GM18526 (cell line): ENCODE measurements around the gene HBEGF.

Experiments used
- POLR2A ChIP-seq: IDR thresholded peaks from 3 replicates; pipeline ENCODE4 v1.6.1; 2011; ENCODE audit not compliant: insufficient read length; ENCODE audit errors: extremely low read depth

HBEGF gene

DNA sequence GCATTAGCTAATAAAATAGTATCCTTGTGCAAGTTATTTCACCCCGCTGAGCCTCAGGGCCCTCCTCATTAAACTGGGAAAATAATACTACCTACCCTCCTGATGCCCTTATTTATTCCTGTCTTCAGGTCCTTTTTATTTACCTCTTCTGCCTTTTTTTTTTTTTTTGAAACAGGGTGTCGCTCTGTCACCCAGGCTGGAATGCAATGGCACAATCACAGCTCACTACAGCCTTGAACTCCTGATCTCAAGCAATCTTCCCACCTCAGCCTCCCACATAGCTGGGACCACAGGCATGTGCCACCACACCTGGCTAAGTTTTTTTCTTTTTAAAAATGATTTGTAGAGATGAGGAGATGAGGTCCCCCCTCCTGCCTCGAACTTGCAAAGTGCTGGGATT is 20.9 kb downstream of the HBEGF start:
- no peak for TF ChIP-seq POLR2A

DNA sequence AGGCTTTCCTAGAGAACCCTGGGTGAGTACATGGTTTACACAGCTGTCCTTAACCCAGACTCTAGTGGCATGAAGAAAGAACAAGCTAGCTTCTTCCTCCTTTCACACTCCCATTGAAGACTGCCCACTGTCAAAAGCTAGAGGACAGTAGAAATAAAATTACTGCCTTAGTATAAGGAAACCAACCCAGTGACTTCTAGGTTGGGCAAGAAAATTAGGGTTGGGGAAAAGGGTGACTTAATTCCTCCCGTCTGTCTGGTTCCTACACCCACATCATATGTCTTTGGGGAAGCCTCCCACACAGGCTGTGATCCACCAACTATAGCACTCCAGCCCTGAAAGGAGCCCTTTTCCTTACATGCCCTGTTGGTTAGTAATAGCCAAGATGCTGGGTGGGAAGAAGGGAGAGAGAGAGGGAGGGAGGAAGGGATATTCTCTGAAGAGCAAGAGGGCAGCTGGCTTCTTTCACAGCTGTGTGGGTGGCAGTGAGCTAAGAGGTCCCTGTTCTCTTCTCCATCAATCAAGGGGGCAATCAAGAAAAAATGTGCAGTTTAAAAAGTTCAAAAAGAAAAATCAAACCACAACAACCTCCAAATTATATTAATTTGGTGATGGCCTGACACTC is 21.7 kb downstream of the HBEGF start:
- TF ChIP-seq POLR2A = no peak

- no peak for TF ChIP-seq POLR2A
Measured at GRCh38 chr5:140324041-140324600, 22.3 kb downstream of the HBEGF start.

- no peak for TF ChIP-seq POLR2A
Measured at GRCh38 chr5:140322751-140323731, 23.4 kb downstream of the HBEGF start.

DNA sequence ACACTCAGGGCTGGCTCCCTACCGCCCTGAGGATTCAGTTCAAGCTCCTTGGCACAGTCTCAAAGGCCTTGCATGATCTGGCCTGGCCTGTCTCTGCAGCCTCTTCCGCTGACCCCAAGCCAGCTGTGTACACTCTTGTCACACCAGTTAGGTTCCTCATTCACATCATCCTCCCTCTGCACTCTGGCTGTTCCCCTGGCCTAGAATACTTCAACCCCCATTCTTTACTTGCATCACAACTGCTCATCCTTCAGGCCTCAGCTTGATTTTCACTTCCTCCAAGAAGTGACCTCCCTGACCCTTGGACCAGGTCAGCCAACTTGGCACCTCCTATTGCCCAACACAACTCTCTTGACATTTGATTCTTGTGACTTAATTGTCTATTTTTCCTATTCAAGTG is 24.6 kb downstream of the HBEGF start:
- no peak for TF ChIP-seq POLR2A

GRCh38 chr5:140319833-140320232 is 26.6 kb downstream of the HBEGF start:
- TF ChIP-seq POLR2A = no peak

- no peak for TF ChIP-seq POLR2A
Measured at GRCh38 chr5:140318792-140319191, 27.6 kb downstream of the HBEGF start.

GRCh38 chr5:140317859-140318258 is 28.5 kb downstream of the HBEGF start:
- no peak for TF ChIP-seq POLR2A

DNA sequence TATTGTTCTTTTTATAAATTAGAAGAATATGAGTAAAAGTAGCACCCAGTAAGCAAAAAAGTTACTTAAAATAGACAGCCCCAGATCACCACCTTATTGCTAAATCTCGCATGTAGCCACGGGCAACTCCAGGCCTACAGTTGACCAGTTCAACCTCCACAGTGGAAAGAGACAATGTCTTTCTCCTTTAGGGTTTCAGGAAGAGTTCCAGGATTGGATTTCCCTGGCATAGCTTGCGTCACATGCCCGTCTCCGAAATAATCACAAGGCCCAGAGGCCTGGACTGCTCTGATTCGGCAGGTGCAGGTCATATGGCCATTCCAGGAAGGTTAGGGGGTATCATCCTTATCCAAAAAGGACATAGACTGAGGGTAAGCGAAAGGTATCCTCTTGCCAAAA is 33.6 kb downstream of the HBEGF start:
- TF ChIP-seq POLR2A = no peak

GRCh38 chr5:140312067-140312790 is 34.2 kb downstream of the HBEGF start:
- TF ChIP-seq POLR2A = no peak

- no peak for TF ChIP-seq POLR2A
Measured at GRCh38 chr5:140311011-140311467, 35.4 kb downstream of the HBEGF start.

GRCh38 chr5:140310434-140310833 is 36.0 kb downstream of the HBEGF start:
- TF ChIP-seq POLR2A = no peak

- TF ChIP-seq POLR2A = no peak
Measured at GRCh38 chr5:140309706-140310249, 36.6 kb downstream of the HBEGF start.

DNA sequence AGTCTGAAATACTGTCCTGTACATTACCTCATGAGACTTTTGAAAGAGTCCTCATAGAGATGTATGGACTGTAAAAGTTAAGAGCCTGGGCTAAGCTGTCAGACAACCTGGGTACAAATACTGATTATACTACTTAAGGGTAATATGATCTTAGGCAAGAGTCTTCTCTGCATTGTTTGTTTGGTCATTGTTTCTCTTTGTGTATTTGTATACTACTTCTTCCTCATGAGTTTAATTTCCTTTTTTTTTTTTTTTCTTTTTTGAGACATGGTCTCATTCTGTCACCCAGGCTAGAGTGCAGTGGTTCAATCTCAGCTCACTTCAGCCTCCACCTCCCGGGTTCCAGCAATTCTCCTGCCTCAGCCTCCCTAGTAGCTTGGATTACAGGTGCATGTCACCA is 40.9 kb downstream of the HBEGF start:
- no peak for TF ChIP-seq POLR2A

GRCh38 chr5:140303966-140304365 is 42.4 kb downstream of the HBEGF start:
- no peak for TF ChIP-seq POLR2A
